OCI-LY7 (cell line): ENCODE measurements around the gene DAB2IP. TPM values are rescaled to one million over a fixed set of nuclear protein-coding genes. Genes with fewer than 3 reads are reported as not detected.

Experiments
- BruUV-seq: library from RNA; stranded (reverse); fragments of 400-500 nt; replicated peaks from 2 replicates; lab custom pipeline; 2021; lab: Mats Ljungman, UMichigan
- CTCF ChIA-PET: fragments of 300-600 bp; sonication (Branson Sonifier 250); formaldehyde crosslinking; loops from one replicate; lab custom pipeline; 2022; ENCODE audit warnings: antibody characterized with exemption; ENCODE audit not compliant: unreplicated experiment; lab: Charles Lee
- POLR2A ChIA-PET: fragments of 300-600 bp; sonication (Branson Sonifier 250); formaldehyde crosslinking; loops from one replicate; lab custom pipeline; 2022; ENCODE audit warnings: antibody characterized with exemption; lab: Charles Lee
- DNase-seq: peaks from one replicate; pipeline ENCODE4 v3.0.0-alpha.2; 2015; ENCODE audit warnings: low spot score
- H2AFZ ChIP-seq: fragments of 200-600 bp; sonication (generic), shearing (Covaris generic); 2 replicates; pipeline ENCODE4 v1.6.1; 2014; ENCODE audit warnings: mild to moderate bottlenecking, antibody characterized with exemption, low read length, moderate library complexity
- H3K27ac ChIP-seq: fragments of 200-600 bp; sonication (generic); 2 replicates; pipeline ENCODE4 v1.5.1; 2014; ENCODE audit warnings: mixed run types, low read depth, mild to moderate bottlenecking, moderate library complexity, low read length, inconsistent platforms; ENCODE audit not compliant: poor library complexity, severe bottlenecking
- H3K36me3 ChIP-seq: fragments of 200-600 bp; sonication (generic); 2 replicates; pipeline ENCODE4 v1.6.1; 2014; ENCODE audit warnings: mild to moderate bottlenecking, antibody characterized with exemption, low read length, moderate library complexity, mixed read lengths; ENCODE audit not compliant: insufficient read depth
- H3K4me1 ChIP-seq: fragments of 200-600 bp; sonication (generic); 2 replicates; pipeline ENCODE4 v1.5.1; 2014; ENCODE audit warnings: mild to moderate bottlenecking, low read length; ENCODE audit not compliant: insufficient read depth, poor library complexity, severe bottlenecking
- H3K4me2 ChIP-seq: fragments of 200-600 bp; sonication (generic); 2 replicates; pipeline ENCODE4 v1.6.1; 2014; ENCODE audit warnings: mild to moderate bottlenecking, low read length
- H3K4me3 ChIP-seq: fragments of 200-600 bp; sonication (generic); 2 replicates; pipeline ENCODE4 v1.5.1; 2014; ENCODE audit warnings: mild to moderate bottlenecking, low read depth, low read length; ENCODE audit not compliant: poor library complexity, severe bottlenecking
- H3K79me2 ChIP-seq: fragments of 200-600 bp; sonication (generic); 2 replicates; pipeline ENCODE4 v1.6.1; 2016; ENCODE audit warnings: low read depth, mild to moderate bottlenecking, low read length, moderate library complexity, mixed read lengths; ENCODE audit not compliant: insufficient read depth
- H3K9me2 ChIP-seq: fragments of 200-600 bp; sonication (generic); 2 replicates; pipeline ENCODE4 v1.6.1; 2016; ENCODE audit warnings: mild to moderate bottlenecking, low read length, mixed read lengths; ENCODE audit not compliant: insufficient read depth
- H3K9me3 ChIP-seq: fragments of 200-600 bp; sonication (generic); 2 replicates; pipeline ENCODE4 v1.6.1; 2014; ENCODE audit warnings: mild to moderate bottlenecking, mixed run types, low read length, mixed read lengths
- H4K20me1 ChIP-seq: fragments of 200-600 bp; sonication (generic); 2 replicates; pipeline ENCODE4 v1.6.1; 2014; ENCODE audit warnings: mild to moderate bottlenecking, antibody characterized with exemption, low read length, moderate library complexity, mixed read lengths; ENCODE audit not compliant: insufficient read depth
- EZH2phosphoT487 ChIP-seq: fragments of 200-600 bp; sonication (generic); IDR thresholded peaks from 2 replicates; pipeline ENCODE4 v1.6.1; 2018; ENCODE audit warnings: low read depth, borderline replicate concordance, mild to moderate bottlenecking, mixed run types, antibody characterized with exemption, low read length, moderate library complexity, mixed read lengths
- intact Hi-C: fragments of 100-400 bp; cut with micrococcal nuclease; formaldehyde crosslinking; loops from one replicate; pipeline ENCODE4 v1.10.0; 2022; ENCODE audit not compliant: unreplicated experiment
- total RNA-seq, 2 experiments: library from RNA; depleted of rRNA in 1 of 2; stranded (reverse); fragments of >200 nt in 1 of 2; shearing (Covaris generic) in 1 of 2; gene quantifications; 2 replicates each; pipeline ENCODE4 v1.2.3, GENCODE V29; 2014 to 2022
- TF ChIP-seq, protein P1 (sequence below): fragments of 200-600 bp; sonication (generic); conservative IDR thresholded peaks from 2 replicates; pipeline ENCODE4 v1.5.1; 2014; ENCODE audit warnings: mild to moderate bottlenecking, antibody characterized with exemption, low read length, moderate library complexity, mixed read lengths

Gene DAB2IP
- total RNA-seq, 2 experiments from 2014 or later: 3.9 to 11.1 TPM

DNA sequence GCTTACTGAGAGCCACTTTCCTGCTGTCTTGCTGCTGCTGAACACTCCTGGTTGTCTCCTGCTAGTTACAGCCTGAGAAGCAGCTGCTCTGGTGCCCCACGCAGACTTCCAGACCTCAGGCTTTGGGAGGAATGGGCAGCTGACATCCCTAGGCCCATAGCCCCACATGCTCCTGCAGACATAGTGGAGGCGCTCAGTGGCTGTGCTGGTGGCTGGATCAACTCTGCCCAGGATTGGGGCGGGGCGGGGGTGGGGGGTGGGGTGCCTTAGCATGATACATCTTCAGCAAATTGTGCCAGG, 93.9 kb downstream of the DAB2IP start:
- POLR2A ChIA-PET: interaction anchor here (1.0 kb wide), 1 partner anchor 257 kb away, joined by 3 read pairs; no protein-coding TSS in a partner anchor
- no peak overlapping the region for H3K4me3 ChIP-seq
- no peak for TF ChIP-seq EZH2phosphoT487
- TF ChIP-seq, protein P1, sequence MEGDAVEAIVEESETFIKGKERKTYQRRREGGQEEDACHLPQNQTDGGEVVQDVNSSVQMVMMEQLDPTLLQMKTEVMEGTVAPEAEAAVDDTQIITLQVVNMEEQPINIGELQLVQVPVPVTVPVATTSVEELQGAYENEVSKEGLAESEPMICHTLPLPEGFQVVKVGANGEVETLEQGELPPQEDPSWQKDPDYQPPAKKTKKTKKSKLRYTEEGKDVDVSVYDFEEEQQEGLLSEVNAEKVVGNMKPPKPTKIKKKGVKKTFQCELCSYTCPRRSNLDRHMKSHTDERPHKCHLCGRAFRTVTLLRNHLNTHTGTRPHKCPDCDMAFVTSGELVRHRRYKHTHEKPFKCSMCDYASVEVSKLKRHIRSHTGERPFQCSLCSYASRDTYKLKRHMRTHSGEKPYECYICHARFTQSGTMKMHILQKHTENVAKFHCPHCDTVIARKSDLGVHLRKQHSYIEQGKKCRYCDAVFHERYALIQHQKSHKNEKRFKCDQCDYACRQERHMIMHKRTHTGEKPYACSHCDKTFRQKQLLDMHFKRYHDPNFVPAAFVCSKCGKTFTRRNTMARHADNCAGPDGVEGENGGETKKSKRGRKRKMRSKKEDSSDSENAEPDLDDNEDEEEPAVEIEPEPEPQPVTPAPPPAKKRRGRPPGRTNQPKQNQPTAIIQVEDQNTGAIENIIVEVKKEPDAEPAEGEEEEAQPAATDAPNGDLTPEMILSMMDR: no peak
- H2AFZ ChIP-seq: peak overlapping the region; percentile 23; the same call in 1 of the 2 replicates
- peak overlapping the region; percentile 17; the same call in 1 of the 2 replicates for H3K4me2 ChIP-seq
- CTCF ChIA-PET: interaction anchor here (0.6 to 1.2 kb wide), 3 partner anchors 36 to 198 kb away, joined by 3 to 4 read pairs (median 3); no protein-coding TSS in a partner anchor
- no peak overlapping the region for H3K27ac ChIP-seq
- no peak for DNase-seq
- intact Hi-C loops: loop anchor here (2.0 kb wide), 1 partner anchor 59 kb away; no protein-coding TSS in a partner anchor
- no peaks in the 10 kb centered on the region for H4K20me1 ChIP-seq
- H3K4me1 ChIP-seq: peaks cover 51% of the 10 kb centered on the region
- H3K36me3 ChIP-seq: no peaks in the 10 kb centered on the region
- no peaks in the 10 kb centered on the region for H3K79me2 ChIP-seq
- H3K9me2 ChIP-seq: no peaks in the 10 kb centered on the region
- BruUV-seq: no TSS peak
- H3K9me3 ChIP-seq: no peaks in the 10 kb centered on the region

DNA sequence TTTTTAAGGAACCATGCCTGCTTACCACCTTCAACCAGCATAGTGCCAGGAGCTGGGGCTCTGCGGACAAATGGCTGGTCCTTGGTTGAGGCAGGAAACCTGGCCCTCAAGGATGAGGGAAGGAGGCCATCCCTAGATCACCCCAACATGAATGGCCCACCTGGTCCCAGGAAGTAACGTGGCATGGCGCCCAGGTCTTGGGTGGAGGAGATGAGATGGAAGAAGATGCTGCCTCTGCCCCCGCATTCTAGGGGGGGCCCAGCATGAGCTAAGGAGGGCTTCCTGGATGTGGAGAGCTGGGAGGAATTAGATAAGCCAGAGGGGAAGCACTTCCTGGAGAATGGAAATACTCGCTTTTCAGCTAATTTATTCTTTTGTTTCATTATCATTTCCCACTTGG, 95.0 kb downstream of the DAB2IP start:
- intact Hi-C loops: no loop called here
- peak overlapping the region; percentile 25; the same call in 1 of the 2 replicates for H2AFZ ChIP-seq
- no peaks in the 10 kb centered on the region for H3K9me2 ChIP-seq
- no peak overlapping the region for H3K27ac ChIP-seq
- BruUV-seq: no TSS peak
- TF ChIP-seq, protein P1: no peak
- no peak for TF ChIP-seq EZH2phosphoT487
- DNase-seq: no peak
- peaks cover 47% of the 10 kb centered on the region for H3K4me1 ChIP-seq
- POLR2A ChIA-PET: interaction anchor here (0.6 kb wide), 1 partner anchor 205 kb away, joined by 3 read pairs; no protein-coding TSS in a partner anchor
- H3K4me2 ChIP-seq: peak overlapping the region; percentile 42
- H3K36me3 ChIP-seq: no peaks in the 10 kb centered on the region
- H4K20me1 ChIP-seq: no peaks in the 10 kb centered on the region
- no peak overlapping the region for H3K4me3 ChIP-seq
- no peaks in the 10 kb centered on the region for H3K9me3 ChIP-seq
- CTCF ChIA-PET: interaction anchor here (0.8 kb wide), 1 partner anchor 230 kb away, joined by 3 read pairs; no protein-coding TSS in a partner anchor
- no peaks in the 10 kb centered on the region for H3K79me2 ChIP-seq

DNA sequence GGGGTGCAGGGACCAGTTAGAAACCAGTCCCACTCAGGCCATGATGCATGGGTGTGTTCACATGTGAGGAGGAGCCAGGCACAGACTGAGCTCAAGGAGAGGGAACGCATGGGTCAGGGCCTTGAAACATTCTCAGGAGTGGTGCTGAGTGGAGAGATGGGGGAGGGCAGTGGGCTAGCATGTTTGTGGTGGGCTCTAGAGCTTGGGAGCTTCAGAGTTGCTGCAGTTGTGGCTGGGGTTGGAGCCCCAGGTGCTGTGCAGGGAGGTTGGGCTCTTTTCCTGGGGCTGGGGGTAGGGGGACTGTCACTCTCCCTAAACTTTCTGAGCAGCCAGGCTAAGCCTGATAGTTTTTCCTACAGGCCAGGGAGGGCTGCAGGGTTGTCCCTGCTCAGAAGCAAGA, 95.4 kb downstream of the DAB2IP start:
- Histone ChIP-seq H3K27ac (no peak overlapping the region), H3K4me1 (peaks cover 42% of the 10 kb centered on the region), H3K4me2 (peak overlapping the region; percentile 42), H2AFZ (peak overlapping the region; percentile 25; the same call in 1 of the 2 replicates), H3K4me3 (no peak overlapping the region), H3K9me2 (no peaks in the 10 kb centered on the region), H4K20me1 (no peaks in the 10 kb centered on the region), H3K9me3 (no peaks in the 10 kb centered on the region), H3K79me2 (no peaks in the 10 kb centered on the region), H3K36me3 (no peaks in the 10 kb centered on the region)
- TF ChIP-seq, protein P1: no peak
- CTCF ChIA-PET: no interaction called here
- POLR2A ChIA-PET: interaction anchor here (0.6 to 1.3 kb wide), 2 partner anchors 8 to 204 kb away, joined by 3 to 4 read pairs; no protein-coding TSS in a partner anchor
- BruUV-seq: no TSS peak
- intact Hi-C loops: no loop called here
- no peak for DNase-seq
